GM10847 (cell line): Measurements from ENCODE around the gene CNTNAP2.

Experiments used
- POLR2A ChIP-seq: IDR thresholded peaks from 2 replicates; pipeline ENCODE4 v1.6.1; 2011; ENCODE audit not compliant: insufficient read length; ENCODE audit errors: extremely low read depth

CNTNAP2 gene

GRCh38 chr7:146844405-146844804, 727.8 kb downstream of the CNTNAP2 start:
- TF ChIP-seq POLR2A = no peak

GRCh38 chr7:146858690-146859089, 742.1 kb downstream of the CNTNAP2 start:
- no peak for TF ChIP-seq POLR2A

- no peak for TF ChIP-seq POLR2A
Observed at GRCh38 chr7:146861701-146862100, 745.1 kb downstream of the CNTNAP2 start.

GRCh38 chr7:146862415-146862814, 745.8 kb downstream of the CNTNAP2 start:
- no peak for TF ChIP-seq POLR2A

- no peak for TF ChIP-seq POLR2A
Observed at GRCh38 chr7:146864644-146865043, 748.0 kb downstream of the CNTNAP2 start.

- TF ChIP-seq POLR2A = no peak
Observed at GRCh38 chr7:146865696-146866095, 749.1 kb downstream of the CNTNAP2 start.

- TF ChIP-seq POLR2A = no peak
Observed at GRCh38 chr7:146874722-146875121, 758.1 kb downstream of the CNTNAP2 start.

- no peak for TF ChIP-seq POLR2A
Observed at GRCh38 chr7:146875237-146875785, 758.7 kb downstream of the CNTNAP2 start.

GRCh38 chr7:146875981-146876380, 759.4 kb downstream of the CNTNAP2 start:
- no peak for TF ChIP-seq POLR2A

GRCh38 chr7:146876411-146876810, 759.8 kb downstream of the CNTNAP2 start:
- TF ChIP-seq POLR2A = no peak

- no peak for TF ChIP-seq POLR2A
Observed at GRCh38 chr7:146878901-146879300, 762.3 kb downstream of the CNTNAP2 start.

- no peak for TF ChIP-seq POLR2A
Observed at GRCh38 chr7:146885231-146885630, 768.6 kb downstream of the CNTNAP2 start.

GRCh38 chr7:146889806-146890555, 773.4 kb downstream of the CNTNAP2 start:
- TF ChIP-seq POLR2A = no peak

GRCh38 chr7:146892151-146892550, 775.5 kb downstream of the CNTNAP2 start:
- no peak for TF ChIP-seq POLR2A

GRCh38 chr7:146894927-146895326, 778.3 kb downstream of the CNTNAP2 start:
- TF ChIP-seq POLR2A = no peak

- no peak for TF ChIP-seq POLR2A
Observed at GRCh38 chr7:146902266-146902665, 785.7 kb downstream of the CNTNAP2 start.

GRCh38 chr7:146902728-146903127, 786.1 kb downstream of the CNTNAP2 start:
- TF ChIP-seq POLR2A = no peak
